Measurements from ENCODE around the gene UBE2Z. TPM values are rescaled to one million over a fixed set of nuclear protein-coding genes. Genes with fewer than 3 reads are reported as not detected.

UBE2Z gene
- total RNA-seq, 1 experiment from 2014 or later: 65.1 TPM

GRCh38 chr17:48873209-48873608 is 35.0 kb upstream of the UBE2Z start (continued):
- TF ChIP-seq, protein P1, sequence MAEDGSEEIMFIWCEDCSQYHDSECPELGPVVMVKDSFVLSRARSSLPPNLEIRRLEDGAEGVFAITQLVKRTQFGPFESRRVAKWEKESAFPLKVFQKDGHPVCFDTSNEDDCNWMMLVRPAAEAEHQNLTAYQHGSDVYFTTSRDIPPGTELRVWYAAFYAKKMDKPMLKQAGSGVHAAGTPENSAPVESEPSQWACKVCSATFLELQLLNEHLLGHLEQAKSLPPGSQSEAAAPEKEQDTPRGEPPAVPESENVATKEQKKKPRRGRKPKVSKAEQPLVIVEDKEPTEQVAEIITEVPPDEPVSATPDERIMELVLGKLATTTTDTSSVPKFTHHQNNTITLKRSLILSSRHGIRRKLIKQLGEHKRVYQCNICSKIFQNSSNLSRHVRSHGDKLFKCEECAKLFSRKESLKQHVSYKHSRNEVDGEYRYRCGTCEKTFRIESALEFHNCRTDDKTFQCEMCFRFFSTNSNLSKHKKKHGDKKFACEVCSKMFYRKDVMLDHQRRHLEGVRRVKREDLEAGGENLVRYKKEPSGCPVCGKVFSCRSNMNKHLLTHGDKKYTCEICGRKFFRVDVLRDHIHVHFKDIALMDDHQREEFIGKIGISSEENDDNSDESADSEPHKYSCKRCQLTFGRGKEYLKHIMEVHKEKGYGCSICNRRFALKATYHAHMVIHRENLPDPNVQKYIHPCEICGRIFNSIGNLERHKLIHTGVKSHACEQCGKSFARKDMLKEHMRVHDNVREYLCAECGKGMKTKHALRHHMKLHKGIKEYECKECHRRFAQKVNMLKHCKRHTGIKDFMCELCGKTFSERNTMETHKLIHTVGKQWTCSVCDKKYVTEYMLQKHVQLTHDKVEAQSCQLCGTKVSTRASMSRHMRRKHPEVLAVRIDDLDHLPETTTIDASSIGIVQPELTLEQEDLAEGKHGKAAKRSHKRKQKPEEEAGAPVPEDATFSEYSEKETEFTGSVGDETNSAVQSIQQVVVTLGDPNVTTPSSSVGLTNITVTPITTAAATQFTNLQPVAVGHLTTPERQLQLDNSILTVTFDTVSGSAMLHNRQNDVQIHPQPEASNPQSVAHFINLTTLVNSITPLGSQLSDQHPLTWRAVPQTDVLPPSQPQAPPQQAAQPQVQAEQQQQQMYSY (CRISPR knock-in tag; IDR thresholded peaks at IDR 0.05): no peak
- TF ChIP-seq ESRRA (CRISPR knock-in tag; IDR thresholded peaks at IDR 0.05; ENCODE audit: borderline replicate concordance): no peak
- no peak for TF ChIP-seq FOXP4 (CRISPR knock-in tag; IDR thresholded peaks at IDR 0.05)
- no peak for TF ChIP-seq NR1H2 (CRISPR knock-in tag; IDR thresholded peaks at IDR 0.05)
- no peak for TF ChIP-seq ZNF138 (CRISPR knock-in tag; conservative IDR thresholded peaks at IDR 0.05)
- TF ChIP-seq ZNF396 (CRISPR knock-in tag; IDR thresholded peaks at IDR 0.05; ENCODE audit: borderline replicate concordance): no peak

GRCh38 chr17:48873696-48874443 is 34.3 kb upstream of the UBE2Z start:
- Mint-ChIP-seq H3K4me3 (no peak overlapping the region), H3K4me1 (peaks cover 9% of the 10 kb centered on the region), H3K9me3 (no peaks in the 10 kb centered on the region), H3K27me3 (ENCODE audit: low read depth) (no peaks in the 10 kb centered on the region), H3K36me3 (no peaks in the 10 kb centered on the region), H3K27ac (no peak overlapping the region)
- DNase-seq (ENCODE audit: low spot score) (no peak), ATAC-seq (no peak)
- CTCF ChIA-PET: interaction anchor here (0.5 to 1.8 kb wide), 6 partner anchors 11 to 195 kb away, joined by 3 to 12 read pairs (median 4); no protein-coding TSS in a partner anchor
- POLR2A ChIA-PET: interaction anchor here (0.9 kb wide), 1 partner anchor 56 kb away, joined by 4 read pairs; no protein-coding TSS in a partner anchor
- no peak for TF ChIP-seq KAT7 (CRISPR knock-in tag; IDR thresholded peaks at IDR 0.05; ENCODE audit: borderline replicate concordance)
- no peak for TF ChIP-seq TP53 (CRISPR knock-in tag; IDR thresholded peaks at IDR 0.05)
- TF ChIP-seq ZNF416 (CRISPR knock-in tag; IDR thresholded peaks at IDR 0.05): no peak
- TF ChIP-seq CREM (CRISPR knock-in tag; IDR thresholded peaks at IDR 0.05): no peak
- TF ChIP-seq, protein P2, sequence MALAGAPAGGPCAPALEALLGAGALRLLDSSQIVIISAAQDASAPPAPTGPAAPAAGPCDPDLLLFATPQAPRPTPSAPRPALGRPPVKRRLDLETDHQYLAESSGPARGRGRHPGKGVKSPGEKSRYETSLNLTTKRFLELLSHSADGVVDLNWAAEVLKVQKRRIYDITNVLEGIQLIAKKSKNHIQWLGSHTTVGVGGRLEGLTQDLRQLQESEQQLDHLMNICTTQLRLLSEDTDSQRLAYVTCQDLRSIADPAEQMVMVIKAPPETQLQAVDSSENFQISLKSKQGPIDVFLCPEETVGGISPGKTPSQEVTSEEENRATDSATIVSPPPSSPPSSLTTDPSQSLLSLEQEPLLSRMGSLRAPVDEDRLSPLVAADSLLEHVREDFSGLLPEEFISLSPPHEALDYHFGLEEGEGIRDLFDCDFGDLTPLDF (CRISPR knock-in tag; IDR thresholded peaks at IDR 0.05): no peak
- TF ChIP-seq OVOL2 (CRISPR knock-in tag; IDR thresholded peaks at IDR 0.05; ENCODE audit: borderline replicate concordance): no peak
- no peak for TF ChIP-seq ATF2 (CRISPR knock-in tag; IDR thresholded peaks at IDR 0.05; ENCODE audit: borderline replicate concordance, low read depth)
- no peak for TF ChIP-seq FOXP4 (CRISPR knock-in tag; IDR thresholded peaks at IDR 0.05)
- TF ChIP-seq, protein P3, sequence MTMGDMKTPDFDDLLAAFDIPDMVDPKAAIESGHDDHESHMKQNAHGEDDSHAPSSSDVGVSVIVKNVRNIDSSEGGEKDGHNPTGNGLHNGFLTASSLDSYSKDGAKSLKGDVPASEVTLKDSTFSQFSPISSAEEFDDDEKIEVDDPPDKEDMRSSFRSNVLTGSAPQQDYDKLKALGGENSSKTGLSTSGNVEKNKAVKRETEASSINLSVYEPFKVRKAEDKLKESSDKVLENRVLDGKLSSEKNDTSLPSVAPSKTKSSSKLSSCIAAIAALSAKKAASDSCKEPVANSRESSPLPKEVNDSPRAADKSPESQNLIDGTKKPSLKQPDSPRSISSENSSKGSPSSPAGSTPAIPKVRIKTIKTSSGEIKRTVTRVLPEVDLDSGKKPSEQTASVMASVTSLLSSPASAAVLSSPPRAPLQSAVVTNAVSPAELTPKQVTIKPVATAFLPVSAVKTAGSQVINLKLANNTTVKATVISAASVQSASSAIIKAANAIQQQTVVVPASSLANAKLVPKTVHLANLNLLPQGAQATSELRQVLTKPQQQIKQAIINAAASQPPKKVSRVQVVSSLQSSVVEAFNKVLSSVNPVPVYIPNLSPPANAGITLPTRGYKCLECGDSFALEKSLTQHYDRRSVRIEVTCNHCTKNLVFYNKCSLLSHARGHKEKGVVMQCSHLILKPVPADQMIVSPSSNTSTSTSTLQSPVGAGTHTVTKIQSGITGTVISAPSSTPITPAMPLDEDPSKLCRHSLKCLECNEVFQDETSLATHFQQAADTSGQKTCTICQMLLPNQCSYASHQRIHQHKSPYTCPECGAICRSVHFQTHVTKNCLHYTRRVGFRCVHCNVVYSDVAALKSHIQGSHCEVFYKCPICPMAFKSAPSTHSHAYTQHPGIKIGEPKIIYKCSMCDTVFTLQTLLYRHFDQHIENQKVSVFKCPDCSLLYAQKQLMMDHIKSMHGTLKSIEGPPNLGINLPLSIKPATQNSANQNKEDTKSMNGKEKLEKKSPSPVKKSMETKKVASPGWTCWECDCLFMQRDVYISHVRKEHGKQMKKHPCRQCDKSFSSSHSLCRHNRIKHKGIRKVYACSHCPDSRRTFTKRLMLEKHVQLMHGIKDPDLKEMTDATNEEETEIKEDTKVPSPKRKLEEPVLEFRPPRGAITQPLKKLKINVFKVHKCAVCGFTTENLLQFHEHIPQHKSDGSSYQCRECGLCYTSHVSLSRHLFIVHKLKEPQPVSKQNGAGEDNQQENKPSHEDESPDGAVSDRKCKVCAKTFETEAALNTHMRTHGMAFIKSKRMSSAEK (CRISPR knock-in tag; IDR thresholded peaks at IDR 0.05; ENCODE audit: borderline replicate concordance): no peak
- TF ChIP-seq E2F4 (CRISPR knock-in tag; IDR thresholded peaks at IDR 0.05; ENCODE audit: borderline replicate concordance, low read depth): no peak
- no peak for TF ChIP-seq ZNF317 (CRISPR knock-in tag; IDR thresholded peaks at IDR 0.05; ENCODE audit: borderline replicate concordance, low read depth)
- TF ChIP-seq ZNF232 (CRISPR knock-in tag; IDR thresholded peaks at IDR 0.05): no peak

All from WTC11 (cell line).